ENCODE measurements around the gene MARCHF9. TPM values are rescaled to one million over a fixed set of nuclear protein-coding genes. Genes with fewer than 3 reads are reported as not detected.

MARCHF9 gene
- polyA plus RNA-seq, 1 of the 3 experiments (the other 2 are of a cell fraction) = 24.2 TPM

DNA sequence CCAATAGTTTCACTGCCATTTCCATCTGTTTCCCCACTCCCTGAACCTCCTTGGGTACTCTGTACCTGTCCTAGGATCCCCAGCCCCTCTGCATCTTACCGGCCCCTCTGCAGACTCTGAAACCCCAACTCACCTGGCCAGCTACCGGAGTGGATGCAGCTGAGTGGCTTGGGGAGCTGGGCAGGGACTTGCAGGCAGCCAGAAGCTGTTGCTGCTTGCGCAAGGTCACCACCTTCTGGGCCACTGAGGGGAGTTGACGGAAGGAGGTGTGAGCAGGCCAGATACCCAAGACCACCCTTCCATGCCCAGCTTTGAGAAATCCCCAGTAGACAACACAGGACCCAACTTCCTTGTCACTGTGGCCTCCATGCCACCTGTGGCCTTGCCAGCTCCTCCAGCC lies 22.6 kb upstream of the MARCHF9 start:
- Histone ChIP-seq H3K27ac (ENCODE audit: low read depth in 2 of 2, low read length in 1 of 2) (no peak overlapping the region), H3K27me3 (ENCODE audit: insufficient read depth) (no peaks in the 10 kb centered on the region), H3K36me3 (replicated peaks in 1 of 2; ENCODE audit: control insufficient read depth in 1 of 2, insufficient read depth in 2 of 2, low read length in 1 of 2) (peaks cover 1 to 15% of the 10 kb centered on the region in 2 experiments), H4K20me1 (ENCODE audit: insufficient read depth) (no peaks in the 10 kb centered on the region), H3K4me3 (ENCODE audit: low read depth in 2 of 2, low read length in 1 of 2) (no peak overlapping the region), H3K9me2 (no peaks in the 10 kb centered on the region), H3F3A (replicated peaks; ENCODE audit: insufficient read depth) (peaks cover 29% of the 10 kb centered on the region), H2AFZ (ENCODE audit: low read depth) (no peak overlapping the region), H3K9ac (no peak overlapping the region), H3K4me1 (ENCODE audit: control insufficient read depth in 1 of 2, insufficient read depth in 2 of 2, low read depth in 1 of 2, low read length in 1 of 2) (peaks cover 0 to 19% of the 10 kb centered on the region in 2 experiments; a peak in 2 of 4 replicates), H3K9me3 (no peaks in the 10 kb centered on the region), H3K4me2 (no peak overlapping the region), H3K79me2 (ENCODE audit: insufficient read depth) (no peaks in the 10 kb centered on the region)
- TF ChIP-seq, protein P1, sequence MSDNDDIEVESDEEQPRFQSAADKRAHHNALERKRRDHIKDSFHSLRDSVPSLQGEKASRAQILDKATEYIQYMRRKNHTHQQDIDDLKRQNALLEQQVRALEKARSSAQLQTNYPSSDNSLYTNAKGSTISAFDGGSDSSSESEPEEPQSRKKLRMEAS (IDR thresholded peaks at IDR 0.05; ENCODE audit: low read depth) = no peak
- TF ChIP-seq RFX5 (IDR thresholded peaks at IDR 0.05; ENCODE audit: low read length) (no peak), SIN3A (IDR thresholded peaks at IDR 0.05; ENCODE audit: borderline replicate concordance, low read depth, low read length) (no peak), TEAD4 (IDR thresholded peaks at IDR 0.05; ENCODE audit: borderline replicate concordance, insufficient read depth) (no peak), PBX3 (IDR thresholded peaks at IDR 0.05) (no peak), YY1 (IDR thresholded peaks at IDR 0.05; ENCODE audit: low read depth) (no peak), FOSL2 (IDR thresholded peaks at IDR 0.05; ENCODE audit: borderline replicate concordance, low read depth) (no peak), EP300 (IDR thresholded peaks at IDR 0.05; ENCODE audit: borderline replicate concordance in 1 of 2, low read depth in 1 of 2, low read length in 1 of 2) (no peak), NRF1 (IDR thresholded peaks at IDR 0.05; ENCODE audit: low read depth, low read length) (no peak), GABPA (IDR thresholded peaks at IDR 0.05; ENCODE audit: low read depth) (no peak), FOXJ3 (CRISPR knock-in tag; IDR thresholded peaks at IDR 0.05) (no peak), USF1 (IDR thresholded peaks at IDR 0.05; ENCODE audit: borderline replicate concordance, low read depth) (no peak)
- POLR2A ChIA-PET = interaction anchor here (1.8 kb wide), 1 partner anchor 13 kb away, joined by 5 read pairs; the partner anchor contains the start of gene TSPAN31
- CTCF ChIA-PET = interaction anchor here (1.4 kb wide), 1 partner anchor 100 kb away, joined by 3 read pairs; the partner anchor contains the start of gene B4GALNT1
- no peak for DNase-seq
- 98% methylated on average over 4 of the region's 4 CpGs for WGBS (ENCODE audit: low lambda C conversion rate)

DNA sequence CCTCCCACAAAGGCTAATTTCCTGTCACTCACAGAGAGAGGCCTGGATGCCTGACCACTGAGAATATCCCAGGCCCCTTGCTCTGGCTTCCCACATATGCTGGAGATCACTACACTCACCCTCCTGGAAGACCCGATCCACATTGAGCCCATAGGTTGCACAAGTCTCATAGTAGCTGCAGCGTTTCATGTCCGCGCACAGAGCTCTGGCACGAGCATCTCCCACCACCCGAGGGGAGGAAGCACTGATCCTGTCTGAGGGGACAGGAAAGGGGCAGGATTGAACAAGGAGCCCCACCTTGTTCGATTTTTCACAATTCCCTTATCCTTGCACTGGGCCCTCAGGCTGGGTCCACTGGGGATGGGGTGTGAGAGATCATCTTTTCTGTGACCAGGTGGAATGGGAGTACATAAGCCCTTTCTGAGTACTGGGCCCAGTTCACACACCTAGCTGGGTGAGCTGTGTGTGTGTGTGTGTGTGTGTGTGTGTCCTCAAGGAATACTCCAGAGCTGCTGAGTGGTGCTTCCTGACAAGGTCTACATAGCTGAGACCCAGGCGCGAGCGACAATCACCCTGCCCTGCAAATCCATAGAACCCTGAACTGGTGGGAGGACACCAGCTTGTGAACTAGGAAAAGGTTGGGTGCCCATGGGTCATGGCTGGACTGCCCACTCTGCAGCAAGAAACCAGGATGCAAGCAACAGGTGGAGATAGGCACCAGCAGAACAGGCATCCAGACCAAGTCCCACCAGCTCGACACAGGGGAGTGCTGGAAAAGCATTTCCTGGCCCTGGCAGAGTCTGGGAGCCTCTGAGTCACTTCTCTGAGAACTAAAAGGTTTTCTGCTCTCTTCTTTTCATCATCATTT lies 21.9 kb upstream of the MARCHF9 start:
- no peak overlapping the region for H2AFZ ChIP-seq (ENCODE audit: low read depth)
- no peak overlapping the region for H3K4me2 ChIP-seq
- ChIA-PET CTCF (interaction anchor here (1.4 to 7.1 kb wide), 3 partner anchors 9 to 151 kb away, joined by 3 to 133 read pairs (median 59); partner anchors contain the start of gene B4GALNT1), POLR2A (no interaction called here)
- 75% methylated on average over 8 of the region's 11 CpGs for WGBS (ENCODE audit: low lambda C conversion rate)
- no peaks in the 10 kb centered on the region for H3K9me3 ChIP-seq
- no peaks in the 10 kb centered on the region for H3K79me2 ChIP-seq (ENCODE audit: insufficient read depth)
- no peaks in the 10 kb centered on the region for H3K9me2 ChIP-seq
- no peak for DNase-seq
- no peaks in the 10 kb centered on the region for H4K20me1 ChIP-seq (ENCODE audit: insufficient read depth)
- no peak overlapping the region for H3K4me3 ChIP-seq (ENCODE audit: low read depth in 2 of 2, low read length in 1 of 2)
- H3K27ac ChIP-seq (ENCODE audit: low read depth in 2 of 2, low read length in 1 of 2) = no peak overlapping the region
- no peak for TF ChIP-seq USF2 (IDR thresholded peaks at IDR 0.05; ENCODE audit: borderline replicate concordance, low read depth, low read length)
- no peak for TF ChIP-seq MXI1 (IDR thresholded peaks at IDR 0.05; ENCODE audit: low read depth, low read length)
- TF ChIP-seq, protein P2, sequence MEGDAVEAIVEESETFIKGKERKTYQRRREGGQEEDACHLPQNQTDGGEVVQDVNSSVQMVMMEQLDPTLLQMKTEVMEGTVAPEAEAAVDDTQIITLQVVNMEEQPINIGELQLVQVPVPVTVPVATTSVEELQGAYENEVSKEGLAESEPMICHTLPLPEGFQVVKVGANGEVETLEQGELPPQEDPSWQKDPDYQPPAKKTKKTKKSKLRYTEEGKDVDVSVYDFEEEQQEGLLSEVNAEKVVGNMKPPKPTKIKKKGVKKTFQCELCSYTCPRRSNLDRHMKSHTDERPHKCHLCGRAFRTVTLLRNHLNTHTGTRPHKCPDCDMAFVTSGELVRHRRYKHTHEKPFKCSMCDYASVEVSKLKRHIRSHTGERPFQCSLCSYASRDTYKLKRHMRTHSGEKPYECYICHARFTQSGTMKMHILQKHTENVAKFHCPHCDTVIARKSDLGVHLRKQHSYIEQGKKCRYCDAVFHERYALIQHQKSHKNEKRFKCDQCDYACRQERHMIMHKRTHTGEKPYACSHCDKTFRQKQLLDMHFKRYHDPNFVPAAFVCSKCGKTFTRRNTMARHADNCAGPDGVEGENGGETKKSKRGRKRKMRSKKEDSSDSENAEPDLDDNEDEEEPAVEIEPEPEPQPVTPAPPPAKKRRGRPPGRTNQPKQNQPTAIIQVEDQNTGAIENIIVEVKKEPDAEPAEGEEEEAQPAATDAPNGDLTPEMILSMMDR (IDR thresholded peaks at IDR 0.05) = no peak
- TF ChIP-seq RCOR1 (IDR thresholded peaks at IDR 0.05; ENCODE audit: low read length) = no peak
- TF ChIP-seq PBX3 (IDR thresholded peaks at IDR 0.05) = no peak
- peaks cover 24% of the 10 kb centered on the region for H3F3A ChIP-seq (replicated peaks; ENCODE audit: insufficient read depth)
- H3K27me3 ChIP-seq (ENCODE audit: insufficient read depth) = no peaks in the 10 kb centered on the region
- peaks cover 0 to 22% of the 10 kb centered on the region in 2 experiments; a peak in 2 of 4 replicates for H3K4me1 ChIP-seq (ENCODE audit: control insufficient read depth in 1 of 2, insufficient read depth in 2 of 2, low read depth in 1 of 2, low read length in 1 of 2)
- H3K9ac ChIP-seq = no peak overlapping the region
- peaks cover 0 to 14% of the 10 kb centered on the region in 2 experiments for H3K36me3 ChIP-seq (replicated peaks in 1 of 2; ENCODE audit: control insufficient read depth in 1 of 2, insufficient read depth in 2 of 2, low read length in 1 of 2)

Measured in SK-N-SH (cell line).